ENCODE data around the gene RBBP8.

The RBBP8 gene

DNA sequence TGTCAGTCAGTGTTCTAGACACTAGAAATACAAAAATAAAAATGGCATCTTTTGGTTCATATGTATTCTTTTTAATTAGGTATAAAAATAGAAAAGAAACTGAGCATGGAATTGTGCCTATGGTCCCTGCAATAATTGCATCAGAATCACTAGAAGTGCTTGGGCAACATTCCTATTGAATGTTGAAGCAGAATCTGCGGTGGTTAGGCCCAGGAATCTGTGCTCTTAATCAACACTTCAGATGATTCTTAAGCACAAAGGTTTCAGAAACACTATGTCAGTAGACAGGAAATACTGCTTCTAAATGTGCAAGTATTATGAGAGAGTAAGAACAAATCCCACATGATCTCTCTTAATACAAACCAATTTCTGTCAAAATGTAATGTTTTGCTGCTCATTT, 20.3 kb upstream of the RBBP8 start:
- Histone ChIP-seq H3K27me3 (ENCODE audit: insufficient read depth, low read length, poor library complexity) (no peaks in the 10 kb centered on the region), H3K9me3 (ENCODE audit: insufficient read depth, low read length, severe bottlenecking) (no peaks in the 10 kb centered on the region), H4K20me1 (ENCODE audit: insufficient read depth, low read length) (no peaks in the 10 kb centered on the region), H3K36me3 (ENCODE audit: insufficient read depth, low read length) (no peaks in the 10 kb centered on the region), H3K4me2 (ENCODE audit: insufficient read depth, low read length) (no peak overlapping the region), H3K79me2 (ENCODE audit: insufficient read depth, low read length) (no peaks in the 10 kb centered on the region), H3K9ac (ENCODE audit: low read depth, low read length) (no peak overlapping the region), H3K4me3 (ENCODE audit: low read depth in 1 of 2, low read length in 2 of 2) (no peak overlapping the region), H2AFZ (ENCODE audit: low read depth, low read length) (no peak overlapping the region), H3K4me1 (ENCODE audit: insufficient read depth, low read length) (no peaks in the 10 kb centered on the region), H3K27ac (ENCODE audit: low read length) (no peak overlapping the region)
- ATAC-seq (ENCODE audit: insufficient read depth, low read depth) (no peak), DNase-seq (no peak)
- TF ChIP-seq CTCF (IDR thresholded peaks at IDR 0.05; ENCODE audit: borderline replicate concordance, extremely low read depth, low read length, poor library complexity, severe bottlenecking) (no peak), EZH2 (IDR thresholded peaks at IDR 0.05; ENCODE audit: borderline replicate concordance, low read depth, low read length, severe bottlenecking) (no peak)

DNA sequence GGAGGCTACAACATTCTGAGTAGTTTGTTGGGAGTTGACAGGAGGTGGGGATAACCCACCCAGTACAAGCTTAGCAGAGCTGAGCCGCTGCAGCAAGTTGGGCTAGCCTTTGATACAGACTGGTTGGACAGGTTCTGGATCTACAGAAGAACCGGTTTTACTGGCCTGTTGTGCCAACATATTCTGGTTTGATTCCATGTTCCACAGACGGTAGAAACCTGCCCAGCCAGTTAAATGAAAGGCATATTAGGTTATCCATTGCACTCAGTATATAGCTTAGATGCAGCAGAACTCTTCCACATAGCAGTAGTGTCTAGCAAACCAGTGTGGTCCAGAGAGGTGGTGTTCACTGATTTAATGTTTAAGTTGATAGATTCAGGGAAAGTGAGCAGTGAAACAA, 19.3 kb upstream of the RBBP8 start:
- no peak for DNase-seq
- Histone ChIP-seq H3K9ac (ENCODE audit: low read depth, low read length) (no peak overlapping the region), H3K27me3 (ENCODE audit: insufficient read depth, low read length, poor library complexity) (no peaks in the 10 kb centered on the region), H3K27ac (ENCODE audit: low read length) (no peak overlapping the region), H3K79me2 (ENCODE audit: insufficient read depth, low read length) (no peaks in the 10 kb centered on the region), H3K4me2 (ENCODE audit: insufficient read depth, low read length) (no peak overlapping the region), H3K36me3 (ENCODE audit: insufficient read depth, low read length) (no peaks in the 10 kb centered on the region), H3K9me3 (ENCODE audit: insufficient read depth, low read length, severe bottlenecking) (no peaks in the 10 kb centered on the region), H4K20me1 (ENCODE audit: insufficient read depth, low read length) (no peaks in the 10 kb centered on the region), H3K4me3 (ENCODE audit: low read depth in 1 of 2, low read length in 2 of 2) (no peak overlapping the region), H2AFZ (ENCODE audit: low read depth, low read length) (no peak overlapping the region), H3K4me1 (ENCODE audit: insufficient read depth, low read length) (no peaks in the 10 kb centered on the region)
- TF ChIP-seq CTCF (IDR thresholded peaks at IDR 0.05; ENCODE audit: borderline replicate concordance, extremely low read depth, low read length, poor library complexity, severe bottlenecking) (no peak), EZH2 (IDR thresholded peaks at IDR 0.05; ENCODE audit: borderline replicate concordance, low read depth, low read length, severe bottlenecking) (no peak)
- ATAC-seq (ENCODE audit: insufficient read depth, low read depth), result no peak

DNA sequence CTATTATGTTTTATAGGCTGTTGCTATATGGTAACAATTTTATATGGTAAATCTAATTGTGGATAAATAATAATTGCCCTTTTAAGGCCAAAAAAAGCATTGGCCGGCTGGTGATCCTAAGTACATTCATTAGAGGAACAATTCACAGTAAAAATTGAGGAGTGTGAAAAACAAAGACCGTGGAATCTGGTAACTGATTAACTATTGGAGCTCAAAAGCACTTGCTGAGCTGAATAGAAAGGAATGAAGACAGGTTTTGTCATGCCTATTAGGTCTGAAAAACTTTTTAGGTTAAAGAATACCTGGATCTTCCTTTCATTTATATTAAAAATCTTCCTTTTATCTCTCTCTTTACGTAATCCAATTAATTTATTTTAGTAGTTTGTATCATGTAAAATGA, 18.5 kb upstream of the RBBP8 start:
- Histone ChIP-seq H4K20me1 (ENCODE audit: insufficient read depth, low read length) (no peaks in the 10 kb centered on the region), H3K36me3 (ENCODE audit: insufficient read depth, low read length) (no peaks in the 10 kb centered on the region), H3K4me2 (ENCODE audit: insufficient read depth, low read length) (no peak overlapping the region), H3K9me3 (ENCODE audit: insufficient read depth, low read length, severe bottlenecking) (no peaks in the 10 kb centered on the region), H3K27me3 (ENCODE audit: insufficient read depth, low read length, poor library complexity) (no peaks in the 10 kb centered on the region), H3K79me2 (ENCODE audit: insufficient read depth, low read length) (no peaks in the 10 kb centered on the region), H3K27ac (ENCODE audit: low read length) (no peak overlapping the region), H2AFZ (ENCODE audit: low read depth, low read length) (no peak overlapping the region), H3K9ac (ENCODE audit: low read depth, low read length) (no peak overlapping the region), H3K4me3 (ENCODE audit: low read depth in 1 of 2, low read length in 2 of 2) (no peak overlapping the region), H3K4me1 (ENCODE audit: insufficient read depth, low read length) (no peaks in the 10 kb centered on the region)
- ATAC-seq (ENCODE audit: insufficient read depth, low read depth) (no peak), DNase-seq (no peak)
- TF ChIP-seq CTCF (IDR thresholded peaks at IDR 0.05; ENCODE audit: borderline replicate concordance, extremely low read depth, low read length, poor library complexity, severe bottlenecking), result no peak
- no peak for TF ChIP-seq EZH2 (IDR thresholded peaks at IDR 0.05; ENCODE audit: borderline replicate concordance, low read depth, low read length, severe bottlenecking)

- H2AFZ ChIP-seq (ENCODE audit: low read depth, low read length), result no peak overlapping the region
- no peak overlapping the region for H3K27ac ChIP-seq (ENCODE audit: low read length)
- no peak overlapping the region for H3K9ac ChIP-seq (ENCODE audit: low read depth, low read length)
- H3K79me2 ChIP-seq (ENCODE audit: insufficient read depth, low read length), result no peaks in the 10 kb centered on the region
- no peaks in the 10 kb centered on the region for H3K27me3 ChIP-seq (ENCODE audit: insufficient read depth, low read length, poor library complexity)
- no peak for TF ChIP-seq CTCF (IDR thresholded peaks at IDR 0.05; ENCODE audit: borderline replicate concordance, extremely low read depth, low read length, poor library complexity, severe bottlenecking)
- TF ChIP-seq EZH2 (IDR thresholded peaks at IDR 0.05; ENCODE audit: borderline replicate concordance, low read depth, low read length, severe bottlenecking), result no peak
- no peaks in the 10 kb centered on the region for H3K4me1 ChIP-seq (ENCODE audit: insufficient read depth, low read length)
- no peaks in the 10 kb centered on the region for H3K36me3 ChIP-seq (ENCODE audit: insufficient read depth, low read length)
- H4K20me1 ChIP-seq (ENCODE audit: insufficient read depth, low read length), result no peaks in the 10 kb centered on the region
- no peak for DNase-seq
- no peak overlapping the region for H3K4me3 ChIP-seq (ENCODE audit: low read depth in 1 of 2, low read length in 2 of 2)
- no peak for ATAC-seq (ENCODE audit: insufficient read depth, low read depth)
- H3K9me3 ChIP-seq (ENCODE audit: insufficient read depth, low read length, severe bottlenecking), result no peaks in the 10 kb centered on the region
- no peak overlapping the region for H3K4me2 ChIP-seq (ENCODE audit: insufficient read depth, low read length)
Observed at GRCh38 chr18:22915337-22915736, 17.8 kb upstream of the RBBP8 start.

Data from DND-41 (cell line).